Pancreas (tissue), 10 donors: Measurements from ENCODE around the gene OR56A4. TPM values are rescaled to one million over a fixed set of nuclear protein-coding genes. Genes with fewer than 3 reads are reported as not detected.

Experiments
- ATAC-seq, 4 donors: fragments of 200-7000 bp; cut with Tn5 transposase; one replicate each; pipeline versions ENCODE4 v1.8.0 to v1.9.1; 2020; ENCODE audit warnings: mild to moderate bottlenecking in 4 of 4, moderate library complexity in 4 of 4
- DNase-seq, 6 donors: peaks; one replicate each; pipeline ENCODE4 v3.0.0-alpha.2; 2020
- FAIRE-seq: peaks from 2 replicates; lab custom pipeline; 2012; peaks lifted over from hg19 to GRCh38; lab: Jason Lieb, UNC
- H3K27ac ChIP-seq, 4 donors: fragments of 200-600 bp; sonication (generic); 1 replicate in 3 of 4; 2 replicates in 1 of 4; pipeline versions ENCODE4 v1.5.0 to v1.8.0; 2020
- H3K27me3 ChIP-seq, 4 donors: fragments of 200-600 bp; one replicate each; pipeline ENCODE4 v1.8.0; 2021
- H3K36me3 ChIP-seq, 3 donors: fragments of 200-600 bp; sonication (generic) in 1 of 3; one replicate each; pipeline versions ENCODE4 v1.5.0 to v1.8.0; 2020 to 2021
- H3K4me1 ChIP-seq, 3 donors: fragments of 200-600 bp; one replicate each; pipeline ENCODE4 v1.8.0; 2021
- H3K4me3 ChIP-seq, 4 donors: fragments of 200-600 bp; sonication (generic) in 2 of 4; one replicate each; pipeline versions ENCODE4 v1.5.0 to v1.8.0; 2020 to 2021
- H3K9me3 ChIP-seq, 4 donors: fragments of 200-600 bp; one replicate each; pipeline ENCODE4 v1.8.0; 2021
- CTCF ChIP-seq, 4 donors: fragments of 200-600 bp; sonication (generic) in 3 of 4; IDR thresholded peaks; one replicate each; pipeline versions ENCODE4 v1.5.0 to v1.8.0; 2021; ENCODE audit warnings: antibody characterized with exemption in 4 of 4
- WGBS, 2 donors: extraction: QIAGEN DNeasy Blood & Tissue Kit; methylation state at CpG; one replicate each; pipeline ENCODE4 v1.1.7; 2013; 5-methylcytosine and 5-hydroxymethylcytosine counted together
- intact Hi-C, 3 donors: fragments of 100-400 bp; cut with DNase I; formaldehyde crosslinking; loops; one replicate each; pipeline versions ENCODE4 v1.11.1 to v1.14.2; 2022
- polyA plus RNA-seq, 2 donors: library from polyadenylated mRNA; stranded (reverse); fragments of 200-250 nt; gene quantifications; one replicate each; pipeline ENCODE4 v1.2.3, GENCODE V29; 2013
- total RNA-seq, 6 donors: library from RNA; stranded (reverse); fragmentation: NEBNext Ultra II Directional in 4 of 6; extraction: Animal tissue kit (Norgen Biotek cat#: 25700) in 4 of 6; gene quantifications; one replicate each; pipeline versions ENCODE4 v1.2.1 to v1.2.4, GENCODE V29; 2021 to 2023
- donor health status: healthy with polysubstance abuse.
- donor health status: DM: no; HTN: no; CAD: no; lungs with moderate emphysema.
- donor health status: DM: no; HTN: no; CAD: no.
- donor health status: control.
- donor health status: control.
- donor health status: Bipolar disorder and iron deficiency.
- donor health status: DM: yes; HTN: yes; CAD: no.
- donor health status: DM: no; HTN: no; CAD: no.
- donor health status: DM: no; HTN: no; CAD: no.
- donor health status: DM: yes; HTN: yes; CAD: no.

Gene OR56A4
- total and polyA plus RNA-seq, 8 donors: 0.06 TPM; not detected in 7

GRCh38 chr11:6027501-6027900 lies 20.8 kb upstream of the OR56A4 start:
- no peaks in the 10 kb centered on the region for H3K4me1 ChIP-seq
- no peaks in the 10 kb centered on the region for H3K27me3 ChIP-seq
- DNase-seq (no peak), ATAC-seq (no peak), FAIRE-seq (no peak)
- intact Hi-C loops: loop anchor here in 2 of 3 donors (10.0 kb wide), 2 partner anchors 287 to 327 kb away; no protein-coding TSS in a partner anchor
- no peaks in the 10 kb centered on the region for H3K36me3 ChIP-seq
- H3K27ac ChIP-seq: no peak overlapping the region
- TF ChIP-seq CTCF (IDR thresholded peaks at IDR 0.05): no peak
- H3K4me3 ChIP-seq: no peak overlapping the region
- no peaks in the 10 kb centered on the region for H3K9me3 ChIP-seq
- 96 to 100% methylated on average over 1 of the region's 1 CpG for WGBS, 2 donors

GRCh38 chr11:6025056-6025455 lies 18.3 kb upstream of the OR56A4 start:
- Histone ChIP-seq H3K27me3 (no peaks in the 10 kb centered on the region), H3K4me1 (no peaks in the 10 kb centered on the region), H3K36me3 (no peaks in the 10 kb centered on the region), H3K27ac (no peak overlapping the region), H3K4me3 (no peak overlapping the region), H3K9me3 (no peaks in the 10 kb centered on the region)
- ATAC-seq (no peak), DNase-seq (no peak), FAIRE-seq (no peak)
- no peak for TF ChIP-seq CTCF (IDR thresholded peaks at IDR 0.05)
- WGBS, 2 donors: 23 to 41% methylated on average over 2 of the region's 2 CpGs
- intact Hi-C loops: loop anchor here in 2 of 3 donors (10.0 kb wide), 2 partner anchors 290 to 330 kb away; no protein-coding TSS in a partner anchor

DNA sequence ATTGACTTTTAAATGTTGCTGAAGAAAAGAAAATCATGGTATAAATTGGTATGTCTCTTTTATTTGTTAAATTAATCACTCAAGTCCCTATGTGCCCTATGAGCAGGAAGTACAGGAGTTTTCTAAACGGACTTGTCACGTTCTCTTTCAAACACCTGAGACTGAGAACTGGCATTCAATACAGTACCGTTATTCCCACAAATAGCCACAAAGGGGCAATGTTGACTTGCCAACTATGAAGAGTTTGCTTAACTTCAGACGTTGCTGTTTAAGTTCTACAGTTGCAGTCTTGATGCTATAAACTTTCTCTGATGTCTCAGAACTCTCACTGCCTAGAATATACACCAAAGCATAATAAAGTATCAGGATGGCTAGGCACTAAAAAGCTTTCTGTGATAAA lies 16.2 kb upstream of the OR56A4 start:
- TF ChIP-seq CTCF (IDR thresholded peaks at IDR 0.05): peak in 3 of 4 donors; percentile 19 to 34 (median 23)
- Histone ChIP-seq H3K9me3 (no peaks in the 10 kb centered on the region), H3K4me3 (no peak overlapping the region), H3K27me3 (no peaks in the 10 kb centered on the region), H3K4me1 (no peaks in the 10 kb centered on the region), H3K36me3 (no peaks in the 10 kb centered on the region), H3K27ac (no peak overlapping the region)
- intact Hi-C loops: loop anchor here in 2 of 3 donors (10.0 kb wide), 2 partner anchors 292 to 332 kb away; no protein-coding TSS in a partner anchor
- FAIRE-seq: no peak
- ATAC-seq: peak; percentile 70 to 90 (median 88)
- 0 to 1% methylated on average over 4 of the region's 4 CpGs for WGBS, 2 donors
- DNase-seq: peak in 1 of 6 donors; percentile 36

DNA sequence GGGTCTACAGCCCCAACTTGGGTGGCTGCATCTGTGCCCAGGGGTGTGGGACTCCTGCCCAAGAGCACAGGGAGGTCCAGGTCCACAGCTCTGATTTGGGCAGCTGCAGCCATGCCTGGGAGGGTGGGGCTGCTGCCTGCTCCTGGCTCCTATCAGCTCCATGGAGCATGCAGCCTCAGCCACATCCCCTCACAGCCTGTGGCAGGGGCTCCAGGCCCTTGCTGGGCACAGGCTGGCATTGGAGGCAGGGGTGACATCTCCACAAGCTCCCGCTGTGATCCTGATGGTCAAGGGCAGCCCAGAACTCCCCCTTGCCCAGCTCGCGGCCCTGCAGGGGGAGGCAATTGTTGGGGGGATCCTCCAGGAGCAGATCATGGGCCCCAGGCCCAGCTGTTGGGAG lies 6.3 kb upstream of the OR56A4 start:
- Histone ChIP-seq H3K27me3 (no peaks in the 10 kb centered on the region), H3K4me1 (no peaks in the 10 kb centered on the region), H3K36me3 (no peaks in the 10 kb centered on the region), H3K4me3 (no peak overlapping the region), H3K9me3 (no peaks in the 10 kb centered on the region), H3K27ac (no peak overlapping the region)
- intact Hi-C loops: no loop called here
- peak in 1 of 6 donors; percentile 50 for DNase-seq
- FAIRE-seq: no peak
- 67 to 97% methylated on average over 3 of the region's 3 CpGs for WGBS, 2 donors
- no peak for TF ChIP-seq CTCF (IDR thresholded peaks at IDR 0.05)
- no peak for ATAC-seq

- DNase-seq (no peak), FAIRE-seq (no peak), ATAC-seq (no peak)
- Histone ChIP-seq H3K4me1 (no peaks in the 10 kb centered on the region), H3K4me3 (no peak overlapping the region), H3K27ac (no peak overlapping the region), H3K27me3 (no peaks in the 10 kb centered on the region), H3K36me3 (no peaks in the 10 kb centered on the region), H3K9me3 (no peaks in the 10 kb centered on the region)
- intact Hi-C loops: no loop called here
- 72 to 74% methylated on average over 4 of the region's 4 CpGs for WGBS, 2 donors
- TF ChIP-seq CTCF (IDR thresholded peaks at IDR 0.05): no peak
Measured at GRCh38 chr11:6012035-6012668, 5.4 kb upstream of the OR56A4 start.
